GM21447 (cell line): ENCODE measurements around the gene AKR1C1.
"Not testable (repeated sequence)": the region's sequence is repeated elsewhere in the genome, so short reads cannot be mapped to it uniquely, and the experiment has no call there.

Source experiments
- ATAC-seq: cut with Tn5 transposase; IDR thresholded peaks from one replicate; pipeline ENCODE4 v1.9.1; 2021; ENCODE audit not compliant: unreplicated experiment

Gene AKR1C1

DNA sequence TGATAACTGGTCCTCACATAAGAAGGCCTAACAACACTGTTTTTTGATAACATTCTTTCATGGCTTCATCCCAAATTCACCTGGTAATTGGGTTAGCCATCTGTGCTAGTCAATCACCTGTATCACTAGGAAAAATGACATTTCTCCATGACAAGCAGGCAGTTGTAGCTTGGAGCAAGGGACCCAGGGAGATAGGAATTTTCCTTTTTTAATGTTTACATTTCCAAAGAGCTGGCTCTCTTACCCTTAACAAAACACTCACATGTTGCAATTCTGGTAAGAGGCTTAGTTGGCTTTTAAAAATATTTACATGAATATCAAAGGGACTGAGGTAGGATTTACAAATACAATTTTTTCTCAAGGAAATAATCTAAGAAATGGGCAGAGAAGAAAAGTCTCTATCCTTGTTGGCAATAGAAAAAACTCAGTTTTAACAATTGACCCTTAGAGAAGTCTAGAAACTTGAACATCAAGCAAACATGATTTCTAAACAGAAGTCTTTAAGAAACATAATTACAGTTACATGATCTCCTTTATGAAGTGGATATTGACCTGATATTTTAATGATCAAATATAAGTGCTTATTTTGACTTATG lies 16.1 kb upstream of the AKR1C1 start:
- ATAC-seq = no peak

- no peak for ATAC-seq
Measured at GRCh38 chr10:4947635-4948596, 15.3 kb upstream of the AKR1C1 start.

- ATAC-seq = not testable (repeated sequence)
Measured at GRCh38 chr10:4951512-4952162, 11.6 kb upstream of the AKR1C1 start.

DNA sequence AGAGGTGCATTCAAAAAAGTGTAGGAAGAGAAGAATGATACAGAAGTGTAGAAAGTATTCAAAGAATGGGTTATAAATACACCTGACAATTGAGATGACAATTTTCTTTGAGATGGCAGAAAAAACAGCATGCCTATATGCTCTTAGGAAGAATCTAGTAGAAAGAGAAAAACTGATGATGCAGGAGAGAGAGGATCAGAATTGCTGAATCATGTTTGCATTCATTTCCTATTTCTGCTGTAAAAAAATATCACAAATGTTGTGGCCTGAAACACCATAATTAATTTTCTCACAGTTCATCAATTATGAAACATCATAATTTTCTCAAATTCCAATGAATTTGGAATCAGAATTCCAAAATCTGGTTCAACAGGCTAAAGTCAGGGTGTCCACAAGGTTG lies 9.8 kb upstream of the AKR1C1 start:
- no peak for ATAC-seq

GRCh38 chr10:4956088-4956487 lies 7.1 kb upstream of the AKR1C1 start:
- ATAC-seq = not testable (repeated sequence)

DNA sequence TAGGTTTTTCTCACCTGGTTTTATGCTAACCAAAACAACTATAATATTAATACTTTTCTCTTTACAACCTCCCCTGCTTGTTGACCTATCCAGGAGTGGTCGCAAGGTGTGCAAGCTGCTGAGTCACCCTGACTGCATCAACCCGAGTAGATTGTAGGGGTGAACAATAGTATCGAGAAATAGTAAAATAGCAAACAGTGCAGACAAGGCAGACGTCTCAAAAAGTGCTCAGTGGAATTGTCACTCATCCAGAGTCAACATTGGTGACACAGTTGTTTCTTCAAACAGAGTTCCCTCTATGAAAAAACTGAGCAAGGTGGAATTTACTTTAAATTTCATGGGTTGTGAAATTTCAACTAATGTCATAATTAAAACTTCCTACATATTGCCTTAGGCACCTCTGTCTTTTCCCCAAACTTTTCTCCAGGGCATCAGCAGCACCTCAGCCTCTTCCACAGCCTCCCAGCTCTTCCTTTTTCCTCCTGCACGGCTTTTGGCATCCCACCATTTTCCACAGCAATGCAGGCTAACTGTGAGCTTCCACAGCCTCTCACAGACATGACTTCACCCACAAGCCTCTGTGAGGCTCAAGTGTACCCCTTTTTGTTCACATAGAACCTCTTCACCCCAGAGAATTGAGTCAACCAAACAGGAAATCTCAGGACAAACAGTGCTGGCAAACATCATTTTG lies 6.1 kb upstream of the AKR1C1 start:
- not testable (repeated sequence) for ATAC-seq

DNA sequence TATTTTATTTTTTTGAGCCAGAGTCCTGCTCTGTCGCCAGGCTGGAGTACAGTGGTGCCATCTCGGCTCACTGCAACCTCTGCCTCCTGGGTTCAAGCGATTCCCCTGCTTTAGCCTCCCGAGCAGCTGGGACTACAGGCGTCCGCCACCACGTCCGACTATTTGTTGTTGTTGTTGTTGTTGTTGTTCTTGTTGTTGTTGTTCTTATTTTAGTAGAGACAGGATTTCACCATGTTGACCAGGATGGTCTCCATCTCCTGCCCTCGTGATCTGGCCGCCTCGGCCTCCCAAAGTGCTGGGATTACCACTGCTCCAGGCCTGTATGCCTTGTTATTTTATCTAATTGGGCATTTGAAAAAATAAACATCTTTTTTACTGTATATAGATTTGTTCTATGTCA lies 1.7 kb upstream of the AKR1C1 start:
- ATAC-seq = not testable (repeated sequence)

GRCh38 chr10:4962308-4962707 lies 907 bp upstream of the AKR1C1 start:
- not testable (repeated sequence) for ATAC-seq

GRCh38 chr10:4963815-4964154 lies 570 bp downstream of the AKR1C1 start:
- ATAC-seq = not testable (repeated sequence)

- not testable (repeated sequence) for ATAC-seq
Measured at GRCh38 chr10:4965763-4966162, 2.5 kb downstream of the AKR1C1 start.

- not testable (repeated sequence) for ATAC-seq
Measured at GRCh38 chr10:4967189-4967588, 4.0 kb downstream of the AKR1C1 start.

- not testable (repeated sequence) for ATAC-seq
Measured at GRCh38 chr10:4969289-4969688, 6.1 kb downstream of the AKR1C1 start.

DNA sequence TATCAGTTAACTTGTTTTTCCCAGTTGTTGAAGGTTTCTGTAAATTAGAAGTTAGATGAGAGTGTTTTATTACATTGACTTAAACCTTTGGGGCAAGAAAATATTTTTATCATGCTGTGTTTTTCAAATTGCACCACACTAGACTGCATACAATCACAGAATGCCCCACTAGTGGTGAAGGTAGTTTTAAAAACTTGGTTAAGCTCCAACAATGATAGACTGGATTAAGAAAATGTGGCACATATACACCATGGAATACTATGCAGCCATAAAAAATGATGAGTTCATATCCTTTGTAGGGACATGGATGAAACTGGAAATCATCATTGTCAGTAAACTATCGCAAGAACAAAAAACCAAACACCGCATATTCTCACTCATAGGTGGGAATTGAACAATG lies 7.1 kb downstream of the AKR1C1 start:
- ATAC-seq = not testable (repeated sequence)

DNA sequence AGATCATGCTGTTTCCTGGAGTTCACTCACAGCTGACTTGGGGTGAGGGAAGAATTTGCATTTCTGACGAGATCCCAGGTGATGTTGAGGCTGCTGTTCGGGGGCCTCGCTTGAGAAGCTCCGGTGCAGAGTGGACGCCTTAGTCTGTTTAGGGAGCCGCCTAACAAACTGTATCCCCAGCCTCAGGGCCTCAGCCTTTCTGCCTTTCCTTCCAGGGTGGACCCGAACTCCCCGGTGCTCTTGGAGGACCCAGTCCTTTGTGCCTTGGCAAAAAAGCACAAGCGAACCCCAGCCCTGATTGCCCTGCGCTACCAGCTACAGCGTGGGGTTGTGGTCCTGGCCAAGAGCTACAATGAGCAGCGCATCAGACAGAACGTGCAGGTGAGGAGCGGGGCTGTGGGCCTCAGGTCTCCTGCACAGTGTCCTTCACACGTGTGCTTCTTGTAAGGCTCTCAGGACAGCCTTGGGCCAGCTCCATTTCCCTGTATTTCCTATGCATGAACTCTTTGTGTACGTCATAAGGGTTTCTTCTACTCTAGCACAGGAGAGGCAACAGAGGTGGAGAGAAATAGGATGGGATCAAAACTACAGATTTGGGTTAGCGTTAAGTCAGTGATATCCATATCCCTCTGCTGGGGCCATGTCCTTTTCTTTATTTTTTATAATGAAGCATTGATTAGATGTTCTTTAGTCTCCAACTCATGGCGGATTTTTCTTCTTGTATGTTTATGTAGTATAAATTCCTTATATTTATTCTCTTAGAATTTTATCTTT lies 9.3 kb downstream of the AKR1C1 start:
- not testable (repeated sequence) for ATAC-seq

DNA sequence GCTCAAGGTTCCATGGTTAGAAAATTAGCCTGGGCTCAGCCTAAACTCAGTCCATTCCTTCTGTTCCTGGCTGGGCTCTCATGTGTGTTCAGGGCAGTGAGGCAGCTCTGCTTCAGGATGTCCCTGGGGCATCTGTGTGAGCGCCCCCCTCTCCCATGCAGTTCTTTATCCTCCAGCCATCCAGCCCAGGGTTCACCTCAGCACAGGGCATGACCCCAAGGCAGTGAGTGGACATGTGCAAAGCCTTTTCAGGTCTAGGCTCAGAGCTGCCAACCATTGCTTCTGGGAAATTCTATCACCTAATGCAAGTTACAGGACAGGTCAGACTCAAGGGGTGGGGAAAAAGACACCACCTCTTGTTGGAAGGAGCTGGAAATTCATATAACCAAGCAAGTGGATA lies 10.1 kb downstream of the AKR1C1 start:
- not testable (repeated sequence) for ATAC-seq

DNA sequence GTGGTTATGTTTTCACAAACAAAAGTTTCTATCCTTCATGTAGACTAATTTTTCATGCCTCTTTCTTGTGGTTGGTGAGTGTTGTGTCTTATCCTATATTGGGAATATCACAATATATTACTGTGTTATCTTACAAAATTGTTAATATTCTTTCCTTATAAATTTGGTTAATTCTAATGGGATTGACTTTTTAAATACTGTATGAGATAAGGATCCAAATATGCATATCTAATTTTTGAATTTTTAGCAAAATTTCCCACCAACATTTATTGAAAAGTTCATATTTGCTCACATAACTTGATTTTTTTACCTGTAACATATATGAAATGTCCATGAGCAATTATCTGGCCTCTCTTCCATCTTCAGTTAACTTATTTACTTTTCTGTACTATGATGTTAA lies 11.2 kb downstream of the AKR1C1 start:
- not testable (repeated sequence) for ATAC-seq

GRCh38 chr10:4977025-4977424 lies 13.8 kb downstream of the AKR1C1 start:
- ATAC-seq = no peak

DNA sequence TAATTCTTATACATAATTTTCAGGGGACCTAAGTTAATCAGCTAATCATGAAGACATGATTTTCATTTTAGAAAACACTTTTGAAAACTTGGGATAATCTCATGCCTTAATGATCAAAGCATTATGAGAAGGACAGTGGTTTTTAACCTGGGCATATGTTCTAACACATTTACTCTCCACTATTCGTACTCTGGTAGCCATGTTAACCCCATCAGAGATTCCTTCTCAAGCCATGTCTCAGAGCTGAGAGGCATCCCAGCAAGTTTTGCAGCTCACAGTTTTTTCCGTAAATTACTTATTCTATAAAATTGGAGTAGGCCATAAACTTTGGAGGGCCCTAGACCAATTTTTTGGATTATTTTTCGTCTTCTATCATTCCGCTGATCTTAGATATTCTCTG lies 15.7 kb downstream of the AKR1C1 start:
- ATAC-seq = no peak

GRCh38 chr10:4980793-4981192 lies 17.6 kb downstream of the AKR1C1 start:
- no peak for ATAC-seq

- ATAC-seq = no peak
Measured at GRCh38 chr10:4981722-4982471, 18.7 kb downstream of the AKR1C1 start.
